ENCODE measurements around the gene DPP6. TPM values are rescaled to one million over a fixed set of nuclear protein-coding genes. Genes with fewer than 3 reads are reported as not detected.

The DPP6 gene
- total and polyA plus RNA-seq, 8 donors = 1.0 to 11.2 (median 2.6) TPM

DNA sequence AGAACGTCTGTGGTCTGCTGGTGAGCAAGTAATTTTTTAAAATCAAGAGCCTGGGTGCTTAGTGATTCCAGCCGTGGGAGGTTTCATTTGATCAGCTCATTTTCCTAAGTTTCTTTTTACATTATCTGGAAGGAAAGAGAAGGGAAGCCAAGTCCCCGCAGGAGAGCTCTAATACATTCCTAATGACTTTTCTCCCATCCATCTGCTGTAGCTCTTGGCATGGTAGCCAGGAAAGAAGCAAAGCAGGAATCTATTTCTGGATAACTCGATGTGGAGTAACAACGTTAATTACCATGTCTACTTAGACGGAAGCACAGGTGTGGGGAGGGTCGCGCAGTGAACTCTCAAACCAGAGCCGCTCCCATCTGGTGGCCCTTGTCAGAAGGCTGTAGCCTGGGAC is 828.8 kb downstream of the DPP6 start:
- Histone ChIP-seq H3K27me3 (no peaks in the 10 kb centered on the region), H3K4me3 (no peak overlapping the region), H3K36me3 (no peaks in the 10 kb centered on the region), H3K9me3 (no peaks in the 10 kb centered on the region), H3K4me1 (no peaks in the 10 kb centered on the region), H3K27ac (no peak overlapping the region)
- ATAC-seq = no peak
- no peak for DNase-seq
- no peak for FAIRE-seq
- 71 to 76% methylated on average over 9 of the region's 9 CpGs for WGBS, 2 donors
- intact Hi-C loops (cut with DNase I) = no loop called here
- TF ChIP-seq, protein P1, sequence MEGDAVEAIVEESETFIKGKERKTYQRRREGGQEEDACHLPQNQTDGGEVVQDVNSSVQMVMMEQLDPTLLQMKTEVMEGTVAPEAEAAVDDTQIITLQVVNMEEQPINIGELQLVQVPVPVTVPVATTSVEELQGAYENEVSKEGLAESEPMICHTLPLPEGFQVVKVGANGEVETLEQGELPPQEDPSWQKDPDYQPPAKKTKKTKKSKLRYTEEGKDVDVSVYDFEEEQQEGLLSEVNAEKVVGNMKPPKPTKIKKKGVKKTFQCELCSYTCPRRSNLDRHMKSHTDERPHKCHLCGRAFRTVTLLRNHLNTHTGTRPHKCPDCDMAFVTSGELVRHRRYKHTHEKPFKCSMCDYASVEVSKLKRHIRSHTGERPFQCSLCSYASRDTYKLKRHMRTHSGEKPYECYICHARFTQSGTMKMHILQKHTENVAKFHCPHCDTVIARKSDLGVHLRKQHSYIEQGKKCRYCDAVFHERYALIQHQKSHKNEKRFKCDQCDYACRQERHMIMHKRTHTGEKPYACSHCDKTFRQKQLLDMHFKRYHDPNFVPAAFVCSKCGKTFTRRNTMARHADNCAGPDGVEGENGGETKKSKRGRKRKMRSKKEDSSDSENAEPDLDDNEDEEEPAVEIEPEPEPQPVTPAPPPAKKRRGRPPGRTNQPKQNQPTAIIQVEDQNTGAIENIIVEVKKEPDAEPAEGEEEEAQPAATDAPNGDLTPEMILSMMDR (IDR thresholded peaks at IDR 0.05) = no peak

- 81 to 85% methylated on average over 11 of the region's 11 CpGs for WGBS, 2 donors
- H3K9me3 ChIP-seq = no peaks in the 10 kb centered on the region
- ATAC-seq (no peak), DNase-seq (no peak), FAIRE-seq (no peak)
- H3K27ac ChIP-seq = no peak overlapping the region
- intact Hi-C loops (cut with DNase I) = no loop called here
- H3K36me3 ChIP-seq = no peaks in the 10 kb centered on the region
- no peak overlapping the region for H3K4me3 ChIP-seq
- TF ChIP-seq, protein P1 (IDR thresholded peaks at IDR 0.05) = no peak
- H3K4me1 ChIP-seq = no peaks in the 10 kb centered on the region
- H3K27me3 ChIP-seq = no peaks in the 10 kb centered on the region
These were observed 829.3 kb downstream of the DPP6 start for GRCh38 chr7:154881526-154881925.

DNA sequence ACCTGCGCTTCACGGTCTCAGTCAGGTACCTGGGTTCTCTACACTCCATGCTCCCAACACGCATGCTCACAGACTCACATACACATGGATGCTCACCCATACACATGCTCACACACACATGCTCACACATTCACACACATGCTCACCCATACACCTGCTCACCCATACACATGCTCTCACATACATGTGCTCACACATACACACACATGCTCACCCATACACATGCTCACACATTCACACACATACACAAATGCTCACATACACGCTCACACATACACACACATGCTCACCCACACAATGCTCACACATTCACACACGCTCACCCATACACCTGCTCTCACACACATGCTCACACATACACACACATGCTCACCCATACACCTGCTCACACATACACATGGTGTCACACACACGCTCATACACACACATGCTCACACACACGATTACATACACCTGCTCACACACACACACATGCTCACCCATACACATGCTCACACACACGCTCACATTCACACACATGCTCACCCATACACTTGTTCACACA is 830.8 kb downstream of the DPP6 start:
- TF ChIP-seq, protein P1 (IDR thresholded peaks at IDR 0.05) = no peak

DNA sequence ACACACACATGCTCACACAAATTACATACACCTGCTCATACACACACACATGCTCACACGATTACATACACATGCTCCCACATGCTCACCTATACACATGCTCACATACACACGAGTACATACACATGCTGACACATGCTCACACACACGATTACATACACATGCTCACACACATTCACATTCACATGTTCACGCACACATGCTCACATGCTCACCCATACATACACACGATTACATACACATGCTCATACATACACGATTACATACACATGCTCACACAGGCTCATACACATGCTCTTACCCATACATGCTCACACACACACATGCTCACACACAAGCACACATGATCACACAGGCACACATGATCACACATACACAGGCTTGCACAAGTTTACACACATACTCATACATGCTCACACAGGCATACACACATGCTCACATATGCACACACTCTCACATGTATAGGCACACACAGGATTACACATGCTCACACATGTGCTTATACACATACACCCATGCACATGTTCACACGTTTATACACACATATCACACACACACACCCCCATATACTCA is 832.2 kb downstream of the DPP6 start:
- no peak overlapping the region for H3K27ac ChIP-seq
- no peak overlapping the region for H3K4me3 ChIP-seq
- no peaks in the 10 kb centered on the region for H3K27me3 ChIP-seq
- no peak for ATAC-seq
- intact Hi-C loops (cut with DNase I) = no loop called here
- H3K4me1 ChIP-seq = no peaks in the 10 kb centered on the region
- TF ChIP-seq, protein P1 (IDR thresholded peaks at IDR 0.05) = no peak
- no peaks in the 10 kb centered on the region for H3K36me3 ChIP-seq
- DNase-seq = no peak
- 81 to 89% methylated on average over 7 of the region's 7 CpGs for WGBS, 2 donors
- FAIRE-seq = no peak
- H3K9me3 ChIP-seq = no peaks in the 10 kb centered on the region

More for the DNA sequence above, 830.8 kb downstream of the DPP6 start:
- H3K9me3 ChIP-seq = no peaks in the 10 kb centered on the region
- no peaks in the 10 kb centered on the region for H3K27me3 ChIP-seq
- FAIRE-seq (no peak), DNase-seq (no peak), ATAC-seq (no peak)
- no peak overlapping the region for H3K27ac ChIP-seq
- no peaks in the 10 kb centered on the region for H3K36me3 ChIP-seq
- intact Hi-C loops (cut with DNase I) = no loop called here
- no peaks in the 10 kb centered on the region for H3K4me1 ChIP-seq
- 88 to 93% methylated on average over 8 of the region's 8 CpGs for WGBS, 2 donors
- no peak overlapping the region for H3K4me3 ChIP-seq

- WGBS, 2 donors = 73% methylated on average over 9 of the region's 9 CpGs
- H3K9me3 ChIP-seq = no peaks in the 10 kb centered on the region
- no peak overlapping the region for H3K4me3 ChIP-seq
- H3K36me3 ChIP-seq = no peaks in the 10 kb centered on the region
- intact Hi-C loops (cut with DNase I) = no loop called here
- no peak overlapping the region for H3K27ac ChIP-seq
- H3K4me1 ChIP-seq = no peaks in the 10 kb centered on the region
- DNase-seq = no peak
- no peak for ATAC-seq
- TF ChIP-seq, protein P1 (IDR thresholded peaks at IDR 0.05) = no peak
- FAIRE-seq = no peak
- H3K27me3 ChIP-seq = no peaks in the 10 kb centered on the region
These were observed 834.4 kb downstream of the DPP6 start for GRCh38 chr7:154886591-154886990.
